ENCODE data around the gene ATP9B.
"Not testable (repeated sequence)": the region's sequence is repeated elsewhere in the genome, so short reads cannot be mapped to it uniquely, and the experiment has no call there.

Gene ATP9B

GRCh38 chr18:79305911-79306310 is 236.7 kb downstream of the ATP9B start:
- no peak for DNase-seq (ENCODE audit: low read depth in 1 of 2, low spot score in 1 of 2)
- in situ Hi-C loops (cut with HindIII; ENCODE audit: low pct_unique_long_range_greater_than_20kb, low sequenced_read_pairs): no loop called here
- no peak for TF ChIP-seq JUND (IDR thresholded peaks at IDR 0.05; ENCODE audit: low read depth)

- in situ Hi-C loops (cut with HindIII; ENCODE audit: low pct_unique_long_range_greater_than_20kb, low sequenced_read_pairs): no loop called here
- DNase-seq (ENCODE audit: low read depth in 1 of 2, low spot score in 1 of 2): no peak
- no peak for TF ChIP-seq JUND (IDR thresholded peaks at IDR 0.05; ENCODE audit: low read depth)
These were observed 240.6 kb downstream of the ATP9B start for GRCh38 chr18:79309614-79310358.

GRCh38 chr18:79314838-79315388 is 245.7 kb downstream of the ATP9B start:
- no peak for TF ChIP-seq JUND (IDR thresholded peaks at IDR 0.05; ENCODE audit: low read depth)
- in situ Hi-C loops (cut with HindIII; ENCODE audit: low pct_unique_long_range_greater_than_20kb, low sequenced_read_pairs): no loop called here
- DNase-seq (ENCODE audit: low read depth in 1 of 2, low spot score in 1 of 2): no peak

GRCh38 chr18:79315596-79315995 is 246.4 kb downstream of the ATP9B start:
- no peak for TF ChIP-seq JUND (IDR thresholded peaks at IDR 0.05; ENCODE audit: low read depth)
- no peak for DNase-seq (ENCODE audit: low read depth in 1 of 2, low spot score in 1 of 2)
- in situ Hi-C loops (cut with HindIII; ENCODE audit: low pct_unique_long_range_greater_than_20kb, low sequenced_read_pairs): no loop called here

- TF ChIP-seq JUND (IDR thresholded peaks at IDR 0.05; ENCODE audit: low read depth): no peak
- in situ Hi-C loops (cut with HindIII; ENCODE audit: low pct_unique_long_range_greater_than_20kb, low sequenced_read_pairs): no loop called here
- no peak for DNase-seq (ENCODE audit: low read depth in 1 of 2, low spot score in 1 of 2)
These were observed 248.5 kb downstream of the ATP9B start for GRCh38 chr18:79317703-79318102.

- no peak for DNase-seq (ENCODE audit: low read depth in 1 of 2, low spot score in 1 of 2)
- no peak for TF ChIP-seq JUND (IDR thresholded peaks at IDR 0.05; ENCODE audit: low read depth)
- in situ Hi-C loops (cut with HindIII; ENCODE audit: low pct_unique_long_range_greater_than_20kb, low sequenced_read_pairs): no loop called here
These were observed 249.0 kb downstream of the ATP9B start for GRCh38 chr18:79318142-79318673.

- no peak for TF ChIP-seq JUND (IDR thresholded peaks at IDR 0.05; ENCODE audit: low read depth)
- DNase-seq (ENCODE audit: low read depth in 1 of 2, low spot score in 1 of 2): no peak
- in situ Hi-C loops (cut with HindIII; ENCODE audit: low pct_unique_long_range_greater_than_20kb, low sequenced_read_pairs): no loop called here
These were observed 251.1 kb downstream of the ATP9B start for GRCh38 chr18:79320216-79320850.

GRCh38 chr18:79321625-79322405 is 252.6 kb downstream of the ATP9B start:
- no peak for TF ChIP-seq JUND (IDR thresholded peaks at IDR 0.05; ENCODE audit: low read depth)
- no peak for DNase-seq (ENCODE audit: low read depth in 1 of 2, low spot score in 1 of 2)
- in situ Hi-C loops (cut with HindIII; ENCODE audit: low pct_unique_long_range_greater_than_20kb, low sequenced_read_pairs): no loop called here

GRCh38 chr18:79322441-79322840 is 253.2 kb downstream of the ATP9B start:
- no peak for TF ChIP-seq JUND (IDR thresholded peaks at IDR 0.05; ENCODE audit: low read depth)
- no peak for DNase-seq (ENCODE audit: low read depth in 1 of 2, low spot score in 1 of 2)
- in situ Hi-C loops (cut with HindIII; ENCODE audit: low pct_unique_long_range_greater_than_20kb, low sequenced_read_pairs): no loop called here

GRCh38 chr18:79323471-79323870 is 254.3 kb downstream of the ATP9B start:
- no peak for DNase-seq (ENCODE audit: low read depth in 1 of 2, low spot score in 1 of 2)
- TF ChIP-seq JUND (IDR thresholded peaks at IDR 0.05; ENCODE audit: low read depth): no peak
- in situ Hi-C loops (cut with HindIII; ENCODE audit: low pct_unique_long_range_greater_than_20kb, low sequenced_read_pairs): no loop called here

- DNase-seq (ENCODE audit: low read depth in 1 of 2, low spot score in 1 of 2): no peak
- in situ Hi-C loops (cut with HindIII; ENCODE audit: low pct_unique_long_range_greater_than_20kb, low sequenced_read_pairs): no loop called here
- TF ChIP-seq JUND (IDR thresholded peaks at IDR 0.05; ENCODE audit: low read depth): no peak
These were observed 257.4 kb downstream of the ATP9B start for GRCh38 chr18:79326413-79327198.

- in situ Hi-C loops (cut with HindIII; ENCODE audit: low pct_unique_long_range_greater_than_20kb, low sequenced_read_pairs): no loop called here
- DNase-seq (ENCODE audit: low read depth in 1 of 2, low spot score in 1 of 2): no peak
- no peak for TF ChIP-seq JUND (IDR thresholded peaks at IDR 0.05; ENCODE audit: low read depth)
These were observed 258.1 kb downstream of the ATP9B start for GRCh38 chr18:79327199-79327721.

GRCh38 chr18:79327915-79328314 is 258.7 kb downstream of the ATP9B start:
- DNase-seq (ENCODE audit: low read depth in 1 of 2, low spot score in 1 of 2); in situ Hi-C loops (cut with HindIII; ENCODE audit: low pct_unique_long_range_greater_than_20kb, low sequenced_read_pairs): not testable (repeated sequence)

All from T47D (cell line).